HL-60 (cell line): ENCODE results near the gene PRKCG.
A peak's percentile ranks its signal among the peaks of the same experiment; 100 is the strongest.

ENCODE experiments used
- DNase-seq, 2 experiments: peaks; one replicate each; pipeline ENCODE4 v3.0.0-alpha.2; 2010 to 2020; ENCODE audit warnings: low read depth in 1 of 2, low spot score in 1 of 2
- H3K27ac ChIP-seq: fragments of 250-450 bp; sonication (Bioruptor Pico); replicated peaks from 2 replicates; pipeline ENCODE4 v1.5.1; 2020; ENCODE audit warnings: mild to moderate bottlenecking, moderate library complexity
- H3K27me3 ChIP-seq: fragments of 250-450 bp; sonication (Bioruptor Pico); 2 replicates; pipeline ENCODE4 v1.5.1; 2021; ENCODE audit warnings: mild to moderate bottlenecking, moderate library complexity; ENCODE audit not compliant: insufficient read depth, poor library complexity, severe bottlenecking
- H3K4me3 ChIP-seq: replicated peaks from 2 replicates; pipeline ENCODE4 v1.5.1; 2011; ENCODE audit warnings: mild to moderate bottlenecking, control low read depth, low read length; ENCODE audit not compliant: insufficient read depth
- CTCF ChIP-seq: IDR thresholded peaks from one replicate; pipeline ENCODE4 v1.5.1; 2011; ENCODE audit warnings: low read length, control low read depth, inconsistent platforms; ENCODE audit not compliant: insufficient read depth
- GABPA ChIP-seq: IDR thresholded peaks from 2 replicates; pipeline ENCODE4 v1.6.1; 2012; ENCODE audit warnings: low read depth
- POLR2AphosphoS5 ChIP-seq: IDR thresholded peaks from 2 replicates; pipeline ENCODE4 v1.6.1; 2012; ENCODE audit warnings: low read depth
- REST ChIP-seq: IDR thresholded peaks from 2 replicates; pipeline ENCODE4 v1.6.1; 2012; ENCODE audit warnings: low read depth; ENCODE audit not compliant: insufficient replicate concordance
- SPI1 ChIP-seq: IDR thresholded peaks from 2 replicates; pipeline ENCODE4 v1.6.1; 2012; ENCODE audit warnings: low read depth, mild to moderate bottlenecking, borderline replicate concordance

Gene PRKCG

GRCh38 chr19:53927739-53928138, 45.7 kb downstream of the PRKCG start:
- DNase-seq: no peak
- H3K27me3 ChIP-seq: no peaks in the 10 kb centered on the region
- TF ChIP-seq REST (peak; percentile 94), POLR2AphosphoS5 (no peak)
- H3K4me3 ChIP-seq: no peak overlapping the region
- H3K27ac ChIP-seq: no peak overlapping the region

- Histone ChIP-seq H3K4me3 (no peak overlapping the region), H3K27me3 (no peaks in the 10 kb centered on the region), H3K27ac (no peak overlapping the region)
- no peak for TF ChIP-seq GABPA
- TF ChIP-seq REST: no peak
- TF ChIP-seq POLR2AphosphoS5: no peak
- TF ChIP-seq SPI1: no peak
- TF ChIP-seq CTCF: no peak
- no peak for DNase-seq
Measured at GRCh38 chr19:53936029-53936428, 54.0 kb downstream of the PRKCG start.

GRCh38 chr19:53942001-53942786, 60.2 kb downstream of the PRKCG start:
- Histone ChIP-seq H3K27me3 (peaks cover 16% of the 10 kb centered on the region), H3K27ac (no peak overlapping the region), H3K4me3 (no peak overlapping the region)
- no peak for TF ChIP-seq SPI1
- no peak for DNase-seq

GRCh38 chr19:53944416-53944815, 62.4 kb downstream of the PRKCG start:
- Histone ChIP-seq H3K27ac (no peak overlapping the region), H3K27me3 (peaks cover 16% of the 10 kb centered on the region)
- DNase-seq: no peak

More at GRCh38 chr19:53944416-53944815, 62.4 kb downstream of the PRKCG start:
- no peak for TF ChIP-seq GABPA
- no peak for TF ChIP-seq REST
- no peak for TF ChIP-seq SPI1
- no peak for TF ChIP-seq CTCF
- TF ChIP-seq POLR2AphosphoS5: no peak
- H3K4me3 ChIP-seq: no peak overlapping the region
